NCI-H2171 treated with DMSO at 0.1 percent for 48 hours (cell line): ENCODE data around the gene CYP17A1.
"Not testable (repeated sequence)": the region's sequence is repeated elsewhere in the genome, so short reads cannot be mapped to it uniquely, and the experiment has no call there.

Source experiments
- DNase-seq: peaks from one replicate; lab custom pipeline; 2025; lab: John Stamatoyannopoulos, UW

The CYP17A1 gene

DNA sequence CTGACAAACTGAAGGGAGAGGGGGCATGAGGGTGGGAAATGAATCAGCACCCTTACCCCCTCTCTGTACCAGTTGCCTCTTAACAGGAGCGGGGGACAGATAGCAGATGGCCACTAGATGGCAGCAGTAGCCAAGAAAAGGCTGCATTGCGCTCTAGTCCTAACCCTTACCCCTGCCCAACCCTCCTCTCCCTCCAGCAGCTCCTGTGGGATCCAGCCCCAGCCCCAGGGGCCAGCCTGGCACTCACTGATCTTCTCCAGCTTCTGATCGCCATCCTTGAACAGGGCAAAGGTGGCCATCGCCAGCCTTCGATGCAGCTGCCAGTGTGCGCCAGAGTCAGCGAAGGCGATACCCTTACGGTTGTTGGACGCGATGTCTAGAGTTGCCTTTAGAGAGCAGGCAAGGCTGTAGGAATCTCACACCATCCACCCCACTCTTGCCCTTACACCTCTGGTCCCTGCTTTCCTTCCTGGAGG lies 2.2 kb downstream of the CYP17A1 start:
- peak; percentile 54 for DNase-seq

DNA sequence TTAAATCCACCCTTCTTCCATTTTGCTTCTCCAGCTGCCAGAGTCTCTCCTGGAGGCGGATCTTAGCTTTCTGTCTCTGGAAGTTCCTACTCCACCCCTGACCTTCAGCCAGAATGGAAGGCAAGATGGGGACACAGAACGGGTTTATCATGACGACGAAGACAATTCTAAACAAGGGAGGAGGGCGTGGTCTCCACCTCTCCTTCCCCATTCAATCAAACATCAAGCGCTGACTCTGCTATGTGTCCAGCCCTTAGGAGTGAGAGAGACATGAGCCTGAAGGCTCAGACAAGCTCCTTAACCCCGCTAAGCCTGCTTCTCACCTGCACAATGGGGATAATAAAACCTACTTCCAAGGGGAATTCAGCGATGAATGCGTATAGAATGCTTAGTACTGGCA lies 3.1 kb downstream of the CYP17A1 start:
- no peak for DNase-seq

- DNase-seq, result no peak
Measured at GRCh38 chr10:102832987-102833386, 4.2 kb downstream of the CYP17A1 start.

GRCh38 chr10:102832248-102832647 lies 5.0 kb downstream of the CYP17A1 start:
- DNase-seq, result no peak

DNA sequence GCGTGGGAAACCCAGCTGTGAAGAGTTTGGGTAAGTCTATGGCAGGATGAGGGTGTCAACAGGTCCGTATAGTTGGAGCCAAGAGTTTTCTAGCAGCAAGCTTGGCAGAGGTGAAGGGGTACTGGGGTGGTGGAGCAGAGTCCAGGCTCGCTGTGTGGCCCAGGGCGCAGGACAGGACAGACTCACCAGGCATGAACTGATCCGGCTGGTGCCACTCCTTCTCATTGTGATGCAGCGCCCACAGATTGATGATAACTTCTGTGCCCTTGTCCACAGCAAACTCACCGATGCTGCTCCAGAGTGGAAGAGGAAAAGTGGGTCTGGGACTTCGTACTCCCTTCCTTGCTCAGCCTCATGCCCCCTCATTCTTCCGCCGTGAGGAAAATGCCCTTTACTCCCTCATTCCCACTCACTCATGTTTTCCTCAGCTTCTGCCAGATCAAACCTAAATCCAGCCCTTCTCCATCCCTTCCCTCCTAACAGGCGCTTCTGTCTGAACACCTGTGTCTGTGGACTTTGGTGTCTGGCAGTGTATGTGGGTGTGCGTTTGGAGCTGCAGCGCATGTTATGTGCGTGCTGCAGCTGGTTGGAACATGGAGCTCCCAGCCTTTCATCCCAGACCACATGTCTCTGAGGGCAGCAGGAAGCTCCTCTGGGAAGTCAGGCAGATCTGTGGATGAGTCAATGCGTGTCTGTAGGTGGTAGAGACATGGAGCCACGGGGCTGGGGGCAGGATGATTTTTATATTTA lies 5.7 kb downstream of the CYP17A1 start:
- no peak for DNase-seq

GRCh38 chr10:102827597-102827975 lies 9.6 kb downstream of the CYP17A1 start:
- no peak for DNase-seq

DNA sequence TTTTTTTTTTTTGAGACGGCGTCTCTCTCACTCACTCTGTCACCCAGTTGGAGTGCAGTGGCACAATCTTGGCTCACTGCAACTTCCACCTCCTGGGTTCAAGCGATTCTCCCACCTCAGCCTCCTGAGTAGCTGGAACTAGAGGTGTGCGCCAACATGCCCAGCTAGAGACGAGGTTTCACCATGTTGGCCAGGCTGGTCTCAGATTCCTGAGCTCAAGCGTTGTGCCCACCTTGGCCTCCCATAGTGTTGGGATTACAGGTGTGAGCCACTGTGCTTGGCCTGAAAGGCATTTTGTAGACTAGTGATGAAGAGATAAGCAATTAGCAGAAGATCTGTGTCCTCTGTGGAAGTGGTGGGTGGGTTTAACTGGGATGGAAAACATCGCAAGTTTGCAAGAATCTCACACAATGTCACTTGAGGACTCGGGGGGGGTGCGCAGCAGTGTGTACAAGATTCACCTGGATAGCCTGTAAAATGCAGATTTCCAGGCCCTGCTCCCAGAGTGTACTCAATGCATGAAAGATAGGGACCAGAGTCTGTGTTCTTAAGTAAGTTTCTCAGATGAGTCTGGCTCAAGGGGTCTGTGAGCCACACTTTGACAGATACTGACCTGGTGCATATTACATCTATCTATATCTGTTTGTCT lies 10.9 kb downstream of the CYP17A1 start:
- DNase-seq, result no peak

DNA sequence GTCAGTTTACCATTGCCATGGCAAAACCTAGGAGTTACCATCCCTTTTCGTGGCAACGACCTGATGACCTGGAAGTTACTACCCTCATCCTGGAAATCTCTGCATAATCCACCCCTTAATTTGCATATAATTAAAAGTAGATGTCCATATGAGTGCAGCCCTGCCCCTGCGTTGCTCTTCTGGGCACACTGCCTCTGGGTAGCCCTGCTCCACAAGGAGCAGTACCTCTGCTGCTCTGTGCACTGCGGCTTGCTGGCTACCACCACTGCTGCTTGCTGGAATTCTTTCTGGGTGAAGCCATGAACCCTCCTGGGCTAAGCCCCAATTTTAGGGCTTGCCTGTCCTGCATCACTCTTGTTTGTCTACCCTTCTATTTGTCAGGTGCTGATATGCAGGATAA lies 12.5 kb downstream of the CYP17A1 start:
- DNase-seq, result no peak

GRCh38 chr10:102822222-102822621 lies 15.0 kb downstream of the CYP17A1 start:
- DNase-seq, result no peak

GRCh38 chr10:102820008-102820407 lies 17.2 kb downstream of the CYP17A1 start:
- DNase-seq, result not testable (repeated sequence)

- DNase-seq, result no peak
Measured at GRCh38 chr10:102819054-102819453, 18.2 kb downstream of the CYP17A1 start.

GRCh38 chr10:102817175-102817574 lies 20.0 kb downstream of the CYP17A1 start:
- no peak for DNase-seq

DNA sequence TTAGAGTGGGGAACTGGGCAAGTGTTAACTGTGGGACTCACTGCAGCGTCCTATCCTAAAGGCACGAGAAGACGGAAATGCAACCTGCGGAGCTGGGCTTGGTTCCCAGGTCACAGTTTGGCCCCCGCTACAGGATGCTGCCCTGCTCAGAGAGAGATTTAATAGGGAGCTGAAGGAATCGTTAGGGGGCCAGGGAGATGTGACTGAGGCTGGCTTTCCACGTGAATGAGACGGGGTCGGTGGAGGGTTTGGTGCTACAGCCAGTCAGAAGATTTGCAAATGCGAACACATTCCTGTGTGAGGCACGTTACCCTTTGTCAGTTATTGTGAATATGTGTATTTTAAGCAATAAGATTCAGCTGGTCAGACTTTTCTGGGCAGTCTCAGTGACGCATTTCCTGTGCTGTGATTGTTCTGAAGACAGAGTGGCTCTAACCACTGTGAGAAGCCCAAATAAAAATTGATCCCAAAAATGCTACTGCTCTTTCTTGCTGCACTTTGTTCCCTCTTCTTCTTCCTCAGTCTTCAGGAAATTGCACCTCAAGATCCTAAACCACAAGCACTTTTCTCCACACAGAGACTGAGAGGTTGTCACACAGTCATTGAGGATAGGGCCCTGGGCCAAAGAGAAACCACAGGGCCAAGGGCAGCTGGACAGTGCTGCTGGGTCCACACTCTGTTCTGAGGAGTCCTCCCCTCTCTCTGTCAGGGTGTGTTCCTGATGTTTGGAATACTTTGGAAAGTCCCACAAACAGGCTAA lies 21.2 kb downstream of the CYP17A1 start:
- DNase-seq, result no peak

DNA sequence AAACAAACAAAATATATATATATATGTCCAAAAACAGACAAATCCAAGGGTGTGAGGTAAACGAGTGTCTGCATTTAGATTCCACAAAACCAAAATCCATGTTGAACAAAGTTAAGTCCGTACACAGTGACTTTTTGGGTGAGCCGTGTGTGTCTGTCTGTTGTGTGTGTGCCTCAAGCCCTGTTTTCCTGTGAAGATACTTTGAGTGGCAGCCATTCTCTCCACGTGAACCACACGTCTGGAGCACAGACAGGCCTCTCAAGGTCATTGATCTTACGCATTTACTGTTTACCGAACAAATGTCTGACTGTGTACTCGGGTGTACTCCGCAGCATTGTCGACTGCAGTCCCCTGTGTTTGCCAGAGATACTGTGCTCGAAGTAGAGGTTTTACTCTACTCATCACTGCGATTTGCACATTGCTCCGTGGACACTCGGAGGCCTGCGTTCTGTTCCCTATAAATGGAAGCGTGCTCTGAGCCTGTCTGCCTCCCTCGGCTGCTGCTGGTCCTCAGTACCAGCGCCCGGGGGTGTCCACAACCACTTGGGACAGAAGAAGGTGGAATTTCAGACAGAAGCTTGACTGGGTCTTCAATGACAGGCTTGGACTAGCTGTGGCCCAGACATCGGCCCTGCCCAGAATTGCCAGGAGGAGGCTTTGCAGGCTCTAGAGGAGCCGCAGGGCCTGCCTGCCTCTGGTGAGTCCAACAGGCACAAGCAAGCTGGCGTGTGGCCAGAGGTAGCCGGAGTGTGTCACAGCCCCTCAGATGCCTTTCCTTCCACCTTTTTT lies 22.1 kb downstream of the CYP17A1 start:
- DNase-seq, result no peak

DNA sequence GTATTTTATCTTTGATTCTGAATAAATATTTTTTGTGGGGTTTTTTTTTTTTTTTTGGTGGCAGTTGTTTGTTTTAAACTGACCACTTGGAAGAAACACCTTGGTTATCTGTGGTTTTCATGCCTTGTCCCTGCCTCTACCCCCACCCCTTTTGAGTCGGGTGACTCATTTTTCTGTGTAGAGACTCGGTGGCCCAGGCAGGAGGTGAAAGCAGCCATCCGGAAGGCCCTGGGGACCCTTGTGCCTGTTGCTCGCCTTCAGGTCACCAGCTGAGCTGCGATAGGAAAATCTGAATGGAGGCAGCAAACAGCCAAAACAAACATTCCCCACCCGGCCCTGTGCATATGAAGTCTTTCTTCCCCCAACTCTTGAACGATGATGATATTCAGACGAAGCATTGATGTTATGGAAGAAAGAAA lies 22.8 kb downstream of the CYP17A1 start:
- DNase-seq, result peak; percentile 56

DNA sequence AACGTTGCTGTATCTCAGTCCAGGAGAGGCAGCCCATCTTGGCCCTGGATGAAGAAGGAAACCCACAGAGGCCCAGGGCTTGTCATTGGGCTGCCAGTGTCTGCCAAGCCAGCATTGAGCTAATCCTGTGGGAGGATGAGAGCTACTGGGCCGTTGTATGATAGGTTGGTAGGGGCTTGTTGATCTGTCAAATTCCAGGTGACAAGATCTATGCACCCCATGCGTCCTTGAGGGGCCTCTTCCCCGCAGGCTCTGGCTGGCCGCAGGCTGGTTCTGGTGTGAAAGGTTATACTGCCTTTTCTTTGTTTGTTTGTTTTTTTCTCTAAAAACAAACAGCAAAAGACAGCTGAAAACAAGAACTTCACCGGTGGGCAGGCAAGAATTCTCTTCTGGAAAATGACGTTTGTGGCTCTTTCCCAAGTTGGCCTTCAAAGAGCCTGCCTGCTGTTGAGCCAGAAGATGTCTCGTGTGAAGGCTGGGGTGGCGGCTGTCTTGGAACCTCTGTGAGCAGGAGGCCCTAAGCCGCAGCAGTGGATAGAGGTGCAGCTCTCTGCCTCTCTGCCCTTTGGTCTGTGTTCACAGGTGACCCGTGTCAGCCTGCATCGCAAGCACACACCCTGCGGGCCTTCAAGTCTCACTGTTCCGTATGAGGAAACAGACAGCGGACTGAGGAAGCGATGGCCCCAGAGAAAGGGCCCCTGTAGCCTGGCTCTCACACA lies 23.3 kb downstream of the CYP17A1 start:
- DNase-seq, result no peak

GRCh38 chr10:102813017-102813541 lies 24.1 kb downstream of the CYP17A1 start:
- DNase-seq, result no peak

DNA sequence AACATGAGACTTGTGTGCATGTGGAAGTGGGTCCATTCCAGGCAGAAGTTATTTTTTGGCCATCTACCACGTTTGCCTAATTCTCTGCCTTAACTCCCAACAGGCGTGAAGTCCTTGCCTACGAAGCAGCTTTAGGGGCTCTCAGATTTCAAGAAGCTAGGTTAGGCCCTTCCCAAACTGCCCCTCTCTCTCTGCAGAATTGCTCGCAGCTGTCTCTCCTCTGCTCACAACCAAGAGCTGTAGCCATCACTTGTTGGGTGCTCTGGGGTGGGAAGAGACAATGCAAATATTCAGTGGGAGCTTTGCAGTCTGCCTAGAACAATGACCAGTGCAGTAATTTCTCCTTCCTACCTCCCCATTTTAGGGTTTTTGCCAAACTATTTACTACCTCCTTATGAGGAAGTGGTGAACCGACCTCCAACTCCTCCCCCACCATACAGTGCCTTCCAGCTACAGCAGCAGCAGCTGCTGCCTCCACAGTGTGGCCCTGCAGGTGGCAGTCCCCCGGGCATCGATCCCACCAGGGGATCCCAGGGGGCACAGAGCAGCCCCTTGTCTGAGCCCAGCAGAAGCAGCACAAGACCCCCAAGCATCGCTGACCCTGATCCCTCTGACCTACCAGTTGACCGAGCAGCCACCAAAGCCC lies 24.9 kb downstream of the CYP17A1 start:
- no peak for DNase-seq

DNA sequence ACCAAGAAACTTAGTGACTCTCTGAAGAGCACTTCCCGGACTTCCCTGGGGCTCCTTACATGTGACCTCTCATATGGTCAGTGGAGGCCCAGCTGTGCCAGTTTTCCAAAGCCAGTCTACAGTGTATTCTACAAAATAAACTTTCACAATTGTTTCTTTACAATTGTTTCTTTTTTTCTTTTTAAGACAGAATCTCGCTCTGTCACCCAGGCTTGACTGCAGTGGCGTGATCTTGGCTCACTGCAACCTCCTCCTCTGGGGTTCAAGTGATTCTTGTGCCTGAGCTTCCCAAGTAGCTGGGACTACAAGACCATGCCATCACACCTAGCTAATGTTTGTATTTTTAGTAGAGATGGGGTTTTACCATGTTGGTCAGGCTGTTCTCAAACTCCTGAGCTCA lies 25.9 kb downstream of the CYP17A1 start:
- DNase-seq, result no peak

- no peak for DNase-seq
Measured at GRCh38 chr10:102808380-102808779, 28.8 kb downstream of the CYP17A1 start.
